RWPE1 (cell line): ENCODE results near the gene PDGFA.
A peak's percentile ranks its signal among the peaks of the same experiment; 100 is the strongest.

ENCODE experiments used
- CTCF ChIA-PET: fragments of 350-600 bp; sonication (Branson Sonifier 250); formaldehyde crosslinking; extraction: SDS; loops from one replicate; lab custom pipeline; 2021; lab: Yijun Ruan, JAX
- POLR2A ChIA-PET: fragments of 400-600 bp; formaldehyde crosslinking; extraction: SDS; loops from one replicate; lab custom pipeline; 2020; ENCODE audit warnings: antibody characterized with exemption; ENCODE audit not compliant: low non-redundant PET; lab: Yijun Ruan, JAX
- DNase-seq: peaks from one replicate; pipeline ENCODE4 v3.0.0; 2012; ENCODE audit warnings: low spot score
- H3K27ac ChIP-seq: fragments of 450-650 bp; 2 replicates; pipeline ENCODE4 v1.5.1; 2017
- TF ChIP-seq, protein P1 (sequence below): fragments of 450-650 bp; conservative IDR thresholded peaks from 2 replicates; pipeline ENCODE4 v1.5.1; 2017; ENCODE audit warnings: low read depth, mild to moderate bottlenecking

Gene PDGFA

DNA sequence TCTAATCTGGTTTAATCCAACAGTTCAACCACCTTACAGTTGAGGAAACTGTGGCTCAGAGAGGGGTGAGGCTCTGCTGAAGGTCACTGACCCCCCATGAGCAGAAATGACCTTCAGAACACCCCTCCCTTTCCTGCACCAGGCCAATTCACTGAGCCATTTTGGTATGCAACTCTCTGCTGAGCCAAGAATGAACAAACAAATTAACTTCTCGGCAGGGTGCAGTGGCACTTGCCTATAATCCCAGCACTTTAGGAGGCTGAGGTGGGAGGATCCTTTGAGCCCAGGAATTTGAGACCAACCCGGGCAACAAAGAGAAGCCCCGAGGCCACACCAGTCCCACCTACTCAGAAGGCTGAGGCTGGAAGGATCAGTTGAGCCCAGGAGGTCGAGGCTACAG lies 29.8 kb downstream of the PDGFA start:
- ChIA-PET CTCF (interaction anchor here (0.6 kb wide), 1 partner anchor 35 kb away, joined by 3 read pairs; no protein-coding TSS in a partner anchor), POLR2A (no interaction called here)
- DNase-seq: no peak
- H3K27ac ChIP-seq: peak overlapping the region; percentile 81
- TF ChIP-seq, protein P1, sequence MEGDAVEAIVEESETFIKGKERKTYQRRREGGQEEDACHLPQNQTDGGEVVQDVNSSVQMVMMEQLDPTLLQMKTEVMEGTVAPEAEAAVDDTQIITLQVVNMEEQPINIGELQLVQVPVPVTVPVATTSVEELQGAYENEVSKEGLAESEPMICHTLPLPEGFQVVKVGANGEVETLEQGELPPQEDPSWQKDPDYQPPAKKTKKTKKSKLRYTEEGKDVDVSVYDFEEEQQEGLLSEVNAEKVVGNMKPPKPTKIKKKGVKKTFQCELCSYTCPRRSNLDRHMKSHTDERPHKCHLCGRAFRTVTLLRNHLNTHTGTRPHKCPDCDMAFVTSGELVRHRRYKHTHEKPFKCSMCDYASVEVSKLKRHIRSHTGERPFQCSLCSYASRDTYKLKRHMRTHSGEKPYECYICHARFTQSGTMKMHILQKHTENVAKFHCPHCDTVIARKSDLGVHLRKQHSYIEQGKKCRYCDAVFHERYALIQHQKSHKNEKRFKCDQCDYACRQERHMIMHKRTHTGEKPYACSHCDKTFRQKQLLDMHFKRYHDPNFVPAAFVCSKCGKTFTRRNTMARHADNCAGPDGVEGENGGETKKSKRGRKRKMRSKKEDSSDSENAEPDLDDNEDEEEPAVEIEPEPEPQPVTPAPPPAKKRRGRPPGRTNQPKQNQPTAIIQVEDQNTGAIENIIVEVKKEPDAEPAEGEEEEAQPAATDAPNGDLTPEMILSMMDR: no peak

GRCh38 chr7:486216-486743 lies 33.4 kb downstream of the PDGFA start:
- H3K27ac ChIP-seq: peak overlapping the region; percentile 85
- no peak for DNase-seq
- TF ChIP-seq, protein P1: no peak
- ChIA-PET CTCF (no interaction called here), POLR2A (no interaction called here)

DNA sequence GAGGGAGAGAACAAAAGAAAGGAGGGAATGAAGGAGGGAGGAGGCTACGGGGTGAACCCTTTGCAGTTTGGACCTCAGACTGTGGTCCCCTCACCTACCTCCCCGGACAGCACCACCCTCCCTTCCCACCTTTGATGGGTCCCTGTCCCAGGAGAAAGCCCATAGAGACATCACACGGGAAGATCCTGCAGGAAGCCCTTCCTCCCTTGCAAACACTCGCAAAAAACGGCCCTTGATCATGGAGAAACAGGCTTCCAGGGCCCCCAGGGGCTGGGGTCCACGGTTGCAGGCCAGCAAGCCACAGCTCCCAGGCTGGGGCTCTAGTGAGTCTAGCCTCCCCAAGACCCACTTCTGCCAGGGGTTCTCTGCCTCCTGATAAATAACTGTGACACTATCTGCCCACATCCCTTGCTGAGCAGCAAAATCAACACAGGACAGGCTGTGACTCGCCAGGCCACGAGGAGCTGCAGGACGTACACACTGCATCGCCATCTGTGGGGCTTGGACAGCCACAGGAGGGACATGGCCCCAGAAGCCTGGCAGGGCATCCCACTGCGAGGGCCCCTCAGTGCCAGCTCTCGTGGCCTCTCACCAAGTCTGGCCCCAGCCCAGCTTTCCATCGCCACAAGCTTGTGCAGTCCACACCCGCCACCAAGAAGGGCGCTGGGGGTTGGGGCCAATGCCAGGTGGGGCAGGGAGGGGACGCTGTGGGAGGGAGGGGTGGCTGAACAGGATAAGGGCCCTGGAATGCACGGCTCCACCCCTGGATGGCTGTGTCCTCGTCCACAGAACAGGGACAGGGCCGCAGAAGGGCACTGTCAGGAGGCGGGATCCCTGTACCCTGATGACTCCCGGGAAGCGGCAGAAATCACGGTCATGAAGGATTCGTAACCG lies 34.2 kb downstream of the PDGFA start:
- ChIA-PET CTCF (no interaction called here), POLR2A (no interaction called here)
- DNase-seq: no peak
- peak overlapping the region; percentile 85 for H3K27ac ChIP-seq
- TF ChIP-seq, protein P1: no peak

GRCh38 chr7:484356-485101 lies 35.1 kb downstream of the PDGFA start:
- TF ChIP-seq, protein P1: no peak
- POLR2A ChIA-PET: no interaction called here
- CTCF ChIA-PET: no interaction called here
- H3K27ac ChIP-seq: peak overlapping the region; percentile 85
- DNase-seq: no peak

DNA sequence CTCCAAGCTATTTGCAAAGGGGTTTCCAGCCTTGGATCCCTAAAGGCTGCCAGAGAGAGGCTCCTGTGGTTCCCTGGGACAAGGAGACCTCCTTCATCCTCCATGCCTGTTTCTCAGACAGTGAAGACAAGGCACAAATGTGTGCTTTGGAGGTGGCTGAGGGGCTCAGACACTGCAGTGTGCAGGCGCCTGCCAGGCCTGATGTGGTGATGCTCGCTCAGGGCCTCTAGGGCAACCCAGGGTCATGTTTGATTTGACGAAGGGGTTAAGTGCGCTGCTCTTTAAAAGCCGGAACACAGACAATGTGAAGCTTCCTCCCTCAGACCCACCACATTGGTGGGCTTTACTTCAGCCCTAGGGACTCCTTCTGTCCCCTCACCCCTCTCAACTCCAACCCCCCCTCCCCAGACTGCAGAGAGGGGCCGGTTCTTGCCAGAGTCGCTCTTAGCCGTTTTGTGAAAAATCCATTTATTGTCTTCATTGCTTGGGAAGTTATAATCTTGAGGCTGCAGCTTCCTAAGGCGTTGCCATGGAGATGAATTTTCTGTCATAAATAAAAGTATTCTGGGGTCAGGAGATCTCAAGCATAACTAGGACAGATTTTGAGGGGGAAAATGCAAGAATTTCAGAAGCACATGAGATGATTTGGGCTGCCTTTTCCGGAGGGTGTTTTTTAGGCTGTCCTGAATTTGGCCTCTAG lies 35.8 kb downstream of the PDGFA start:
- TF ChIP-seq, protein P1: no peak
- CTCF ChIA-PET: no interaction called here
- H3K27ac ChIP-seq: no peak overlapping the region
- POLR2A ChIA-PET: no interaction called here
- DNase-seq: no peak
